Panc1 (cell line): ENCODE data around the gene SIRPA. TPM values are rescaled to one million over a fixed set of nuclear protein-coding genes. Genes with fewer than 3 reads are reported as not detected.

Experiments used
- ATAC-seq: fragments of 200-7000 bp; cut with Tn5 transposase; 2 replicates; pipeline ENCODE4 v1.9.1; 2020; ENCODE audit warnings: mild to moderate bottlenecking, moderate library complexity
- BruUV-seq: library from RNA; stranded (reverse); fragments of 400-500 nt; replicated peaks from 2 replicates; lab custom pipeline; 2021; lab: Mats Ljungman, UMichigan
- CTCF ChIA-PET: fragments of 300-600 bp; sonication (Branson Sonifier 250); formaldehyde crosslinking; loops from one replicate; lab custom pipeline; 2022; ENCODE audit warnings: antibody characterized with exemption; lab: Charles Lee
- POLR2A ChIA-PET: fragments of 300-600 bp; sonication (Branson Sonifier 250); formaldehyde crosslinking; loops from one replicate; lab custom pipeline; 2022; ENCODE audit warnings: antibody characterized with exemption; lab: Charles Lee
- DNase-seq: peaks from one replicate; pipeline ENCODE4 v3.0.0-alpha.2; 2010; ENCODE audit warnings: low read depth, low spot score
- H3K27ac ChIP-seq: 2 replicates; pipeline ENCODE4 v1.5.1; 2011; ENCODE audit warnings: mild to moderate bottlenecking, low read length, inconsistent platforms
- H3K27me3 ChIP-seq: fragments of 200-500 bp; sonication (Bioruptor generic); 2 replicates; pipeline ENCODE4 v1.6.0; 2014; ENCODE audit warnings: low read length, inconsistent platforms; ENCODE audit not compliant: control insufficient read depth, insufficient read depth
- H3K36me3 ChIP-seq: fragments of 200-500 bp; sonication (Bioruptor generic); 2 replicates; pipeline ENCODE4 v1.5.1; 2014; ENCODE audit warnings: inconsistent platforms, mild to moderate bottlenecking, low read length, moderate library complexity; ENCODE audit not compliant: control insufficient read depth, insufficient read depth
- H3K4me1 ChIP-seq: 2 replicates; pipeline ENCODE4 v1.5.1; 2011; ENCODE audit warnings: inconsistent platforms, mild to moderate bottlenecking, low read length, moderate library complexity; ENCODE audit not compliant: control insufficient read depth, insufficient read depth
- H3K4me3 ChIP-seq, 2 experiments: 2 replicates each; pipeline ENCODE4 v1.5.1; 2011 to 2012; ENCODE audit warnings: low read depth in 2 of 2, low read length in 2 of 2, mild to moderate bottlenecking in 2 of 2, inconsistent platforms in 1 of 2, moderate library complexity in 1 of 2
- H3K9me3 ChIP-seq: fragments of 200-500 bp; sonication (Bioruptor generic); 2 replicates; pipeline ENCODE4 v1.5.1; 2014; ENCODE audit warnings: low read depth, mild to moderate bottlenecking, inconsistent platforms, low read length, moderate library complexity; ENCODE audit not compliant: control insufficient read depth, insufficient read depth
- CTCF ChIP-seq: fragments of 450-650 bp; IDR thresholded peaks from 2 replicates; pipeline ENCODE4 v1.5.1; 2017; ENCODE audit warnings: mild to moderate bottlenecking
- POLR2AphosphoS5 ChIP-seq: IDR thresholded peaks from 2 replicates; pipeline ENCODE4 v1.6.1; 2012; ENCODE audit warnings: mild to moderate bottlenecking, low read depth, low read length, moderate library complexity
- REST ChIP-seq, 2 experiments: IDR thresholded peaks; 2 replicates each; pipeline ENCODE4 v1.6.1; 2011 to 2012; ENCODE audit warnings: low read depth in 2 of 2, control low read depth in 1 of 2, low read length in 1 of 2, mild to moderate bottlenecking in 1 of 2, moderate library complexity in 1 of 2; ENCODE audit not compliant: insufficient read depth in 1 of 2
- SIN3A ChIP-seq: IDR thresholded peaks from 2 replicates; pipeline ENCODE4 v1.6.1; 2012; ENCODE audit warnings: low read depth, mild to moderate bottlenecking, low read length, moderate library complexity, borderline replicate concordance; ENCODE audit not compliant: insufficient read depth
- TCF7L2 ChIP-seq: IDR thresholded peaks from 2 replicates; pipeline ENCODE4 v1.6.1; 2011; ENCODE audit warnings: mild to moderate bottlenecking, low read depth, low read length, inconsistent platforms
- in situ Hi-C: cut with HindIII; loops from 2 replicates; pipeline ENCODE4 v1.10.0; 2016; ENCODE audit warnings: low sequenced_read_pairs, low pct_unique_long_range_greater_than_20kb
- intact Hi-C: fragments of 100-400 bp; cut with micrococcal nuclease; formaldehyde crosslinking; loops from one replicate; pipeline ENCODE4 v1.10.0; 2022; ENCODE audit not compliant: unreplicated experiment
- total RNA-seq: library from RNA; stranded (reverse); gene quantifications from one replicate; pipeline ENCODE4 v1.2.1, GENCODE V29; 2021; ENCODE audit not compliant: unreplicated experiment

Gene SIRPA
- total RNA-seq, 1 experiment from 2014 or later = 2.4 TPM

DNA sequence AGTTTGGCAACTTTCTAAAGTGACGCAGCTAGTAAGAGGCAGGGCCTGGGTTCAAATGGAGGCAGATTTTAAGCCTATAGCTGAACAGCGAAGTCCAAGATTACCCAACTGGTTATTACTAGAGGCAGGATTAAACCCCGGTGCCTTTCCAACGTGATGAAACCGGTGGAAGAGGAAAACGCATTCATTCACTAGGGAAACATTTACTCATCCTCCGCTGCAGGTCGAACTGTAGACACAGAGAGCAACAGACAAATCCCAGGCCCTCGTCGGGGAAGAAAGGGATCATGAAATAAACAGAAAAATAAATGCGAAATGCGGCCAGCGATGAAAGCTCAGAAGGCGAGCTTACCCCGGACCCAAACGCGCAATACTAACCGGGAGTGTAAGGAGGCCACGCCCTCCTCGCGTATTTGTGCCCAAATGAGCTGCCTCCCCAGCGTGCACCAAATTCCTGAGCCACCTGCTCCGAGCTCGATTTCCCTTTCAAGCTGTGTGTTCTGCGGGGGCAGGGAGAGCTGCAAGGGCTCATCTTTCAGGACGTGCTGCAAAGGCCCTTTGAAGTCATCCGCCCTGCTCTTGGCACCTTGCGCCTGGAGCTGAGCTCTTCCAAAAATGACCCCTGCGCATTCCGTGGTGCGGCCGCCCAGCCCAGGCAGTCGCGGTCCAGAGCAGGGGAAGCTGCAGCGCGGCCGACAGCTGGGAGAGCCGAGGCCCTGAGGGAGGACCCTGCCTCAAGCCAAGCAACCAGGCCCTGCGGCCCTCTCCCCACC, 51.7 kb downstream of the SIRPA start:
- no peak overlapping the region for H3K4me3 ChIP-seq
- POLR2A ChIA-PET = no interaction called here
- no peaks in the 10 kb centered on the region for H3K9me3 ChIP-seq
- no TSS peak for BruUV-seq
- H3K27me3 ChIP-seq = peaks cover 8% of the 10 kb centered on the region
- intact Hi-C loops = no loop called here
- no peak for DNase-seq
- no peak for ATAC-seq
- in situ Hi-C loops = no loop called here
- TF ChIP-seq CTCF (no peak), POLR2AphosphoS5 (no peak), REST (IDR thresholded peaks at IDR 0.05; ENCODE audit: insufficient read depth in 1 of 2, low read depth in 2 of 2, low read length in 1 of 2) (no peak), TCF7L2 (no peak)
- no peaks in the 10 kb centered on the region for H3K4me1 ChIP-seq
- CTCF ChIA-PET = no interaction called here
- no peaks in the 10 kb centered on the region for H3K36me3 ChIP-seq
- no peak overlapping the region for H3K27ac ChIP-seq

- ChIA-PET POLR2A (no interaction called here), CTCF (no interaction called here)
- intact Hi-C loops = no loop called here
- Histone ChIP-seq H3K4me1 (no peaks in the 10 kb centered on the region), H3K27me3 (peaks cover 8% of the 10 kb centered on the region), H3K9me3 (no peaks in the 10 kb centered on the region), H3K4me3 (no peak overlapping the region), H3K27ac (no peak overlapping the region), H3K36me3 (no peaks in the 10 kb centered on the region)
- in situ Hi-C loops = no loop called here
- TF ChIP-seq SIN3A = no peak
- TF ChIP-seq POLR2AphosphoS5 = no peak
- TF ChIP-seq CTCF = no peak
- TF ChIP-seq REST (IDR thresholded peaks at IDR 0.05; ENCODE audit: insufficient read depth in 1 of 2, low read depth in 2 of 2, low read length in 1 of 2) = no peak
- no peak for TF ChIP-seq TCF7L2
- DNase-seq = no peak
- no peak for ATAC-seq
- no TSS peak for BruUV-seq
Observed at GRCh38 chr20:1947535-1947846, 52.3 kb downstream of the SIRPA start.
